ENCODE data around the gene BPI. TPM values are rescaled to one million over a fixed set of nuclear protein-coding genes. Genes with fewer than 3 reads are reported as not detected.

The BPI gene
- total RNA-seq, 2 donors from 2014 or later, result not detected

DNA sequence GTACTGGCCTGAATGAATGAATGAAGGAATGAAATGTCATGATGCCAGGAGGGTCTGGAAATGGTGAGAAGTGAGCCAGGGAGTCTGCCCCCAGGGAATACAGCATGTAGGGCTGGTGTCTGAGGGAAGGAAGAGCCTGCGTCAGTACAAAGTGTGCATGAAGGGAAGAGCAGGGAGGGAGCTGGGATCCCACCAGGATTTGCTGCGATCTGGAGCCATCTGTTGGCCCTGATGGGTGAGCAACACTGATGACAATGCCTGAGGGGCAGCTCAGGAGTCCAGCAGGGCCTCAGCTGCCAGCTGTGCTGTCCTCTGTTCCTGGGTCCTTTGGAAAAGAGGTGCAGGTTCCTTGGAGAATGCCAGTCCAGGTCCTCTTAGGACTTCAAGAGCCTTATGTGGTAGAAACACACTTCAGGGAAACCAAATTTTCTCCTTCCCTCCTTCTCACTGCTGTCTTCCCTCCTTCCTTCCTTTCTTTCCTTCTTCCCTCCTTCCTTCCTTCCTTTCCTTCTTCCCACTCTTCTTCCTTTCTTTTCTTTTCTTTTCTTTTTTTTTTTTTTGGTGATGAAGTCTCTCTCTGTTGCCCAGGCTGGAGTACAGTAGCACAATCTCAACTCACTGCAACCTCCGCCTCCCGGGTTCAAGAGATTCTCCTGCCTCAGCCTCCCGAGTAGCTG lies 11.5 kb downstream of the BPI start:
- Mint-ChIP-seq H3K9me3 (no peaks in the 10 kb centered on the region), H3K4me3 (no peak overlapping the region), H3K4me1 (ENCODE audit: low read depth) (no peaks in the 10 kb centered on the region), H3K36me3 (ENCODE audit: insufficient read depth in 2 of 2) (no peaks in the 10 kb centered on the region), H3K27me3 (ENCODE audit: low read depth) (peaks cover 33% of the 10 kb centered on the region), H3K27ac (no peak overlapping the region)
- DNase-seq (no peak), ATAC-seq (replicated peaks in 1 of 2) (no peak)

DNA sequence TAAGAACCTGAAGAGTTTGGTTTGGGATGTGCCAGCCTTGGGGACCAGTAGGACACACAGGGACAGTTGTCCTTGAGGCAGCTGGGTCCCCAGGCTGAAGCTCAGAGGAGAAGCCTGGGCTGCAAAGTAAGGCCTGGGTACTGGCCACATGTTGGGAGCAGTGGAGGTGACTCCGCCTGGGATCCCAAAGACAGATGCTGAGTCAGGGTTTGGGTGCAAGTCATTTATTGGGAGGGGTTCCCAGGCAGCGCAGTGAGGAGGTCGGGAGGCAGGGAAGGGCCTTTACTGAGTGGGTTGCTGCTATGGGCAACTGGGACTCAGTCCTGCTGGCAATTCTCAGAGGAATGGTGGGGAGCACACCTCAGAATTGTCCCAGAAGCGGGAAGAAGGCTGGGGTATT lies 12.4 kb downstream of the BPI start:
- no peak overlapping the region for H3K27ac Mint-ChIP-seq
- H3K36me3 Mint-ChIP-seq (ENCODE audit: insufficient read depth in 2 of 2), result no peaks in the 10 kb centered on the region
- ATAC-seq (replicated peaks in 1 of 2), result no peak

DNA sequence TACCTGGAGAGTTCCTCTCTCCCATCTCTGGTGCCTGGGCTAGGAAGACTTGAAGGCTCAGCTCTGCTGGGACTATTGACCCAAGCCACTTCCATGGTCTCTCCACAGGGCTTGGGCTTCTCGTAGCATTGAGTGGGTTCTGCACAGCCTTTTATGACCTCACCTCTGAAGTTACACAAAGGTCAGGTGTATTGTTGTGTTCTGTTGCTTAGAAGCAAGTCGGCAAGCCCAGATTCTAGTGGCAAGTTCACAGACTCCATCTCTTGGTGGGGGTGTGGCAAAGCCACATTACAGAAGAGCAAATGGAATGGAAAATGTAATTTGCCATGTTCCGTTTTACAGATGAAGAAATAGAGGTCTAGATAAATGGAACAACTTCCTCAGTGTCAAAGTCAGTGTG lies 13.5 kb downstream of the BPI start:
- Mint-ChIP-seq H3K27ac (no peak overlapping the region), H3K36me3 (ENCODE audit: insufficient read depth in 2 of 2) (no peaks in the 10 kb centered on the region), H3K4me3 (no peak overlapping the region), H3K9me3 (no peaks in the 10 kb centered on the region), H3K27me3 (ENCODE audit: low read depth) (peaks cover 28% of the 10 kb centered on the region), H3K4me1 (ENCODE audit: low read depth) (no peaks in the 10 kb centered on the region)
- ATAC-seq (replicated peaks in 1 of 2), result no peak
- DNase-seq, result no peak

More for the DNA sequence above, 12.4 kb downstream of the BPI start:
- DNase-seq, result no peak
- Mint-ChIP-seq H3K4me1 (ENCODE audit: low read depth) (no peaks in the 10 kb centered on the region), H3K27me3 (ENCODE audit: low read depth) (peaks cover 25% of the 10 kb centered on the region), H3K4me3 (no peak overlapping the region), H3K9me3 (no peaks in the 10 kb centered on the region)

DNA sequence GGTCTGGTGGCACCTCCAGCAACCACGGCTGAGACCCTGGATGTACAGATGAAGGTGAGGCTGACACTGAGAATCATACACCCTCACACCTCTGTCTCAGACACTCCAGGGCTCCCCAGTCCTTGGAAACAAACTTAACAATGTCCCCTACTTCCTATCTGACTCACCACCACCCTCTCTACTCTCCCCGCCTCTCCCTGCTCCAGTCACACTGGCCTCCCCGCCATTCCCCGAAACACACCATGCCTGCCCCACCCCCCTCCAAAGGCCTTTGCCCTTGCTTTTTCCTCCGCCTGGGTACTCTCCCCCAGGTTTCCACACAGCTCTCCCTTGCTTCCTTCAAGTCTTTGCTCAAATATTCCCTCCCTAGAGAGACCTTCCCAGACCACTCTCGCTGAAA lies 16.3 kb downstream of the BPI start:
- Mint-ChIP-seq H3K4me3 (no peak overlapping the region), H3K4me1 (ENCODE audit: low read depth) (no peaks in the 10 kb centered on the region), H3K27me3 (ENCODE audit: low read depth) (peaks cover 36% of the 10 kb centered on the region), H3K27ac (no peak overlapping the region), H3K36me3 (ENCODE audit: insufficient read depth in 2 of 2) (no peaks in the 10 kb centered on the region), H3K9me3 (no peaks in the 10 kb centered on the region)
- DNase-seq (no peak), ATAC-seq (replicated peaks in 1 of 2) (no peak)

DNA sequence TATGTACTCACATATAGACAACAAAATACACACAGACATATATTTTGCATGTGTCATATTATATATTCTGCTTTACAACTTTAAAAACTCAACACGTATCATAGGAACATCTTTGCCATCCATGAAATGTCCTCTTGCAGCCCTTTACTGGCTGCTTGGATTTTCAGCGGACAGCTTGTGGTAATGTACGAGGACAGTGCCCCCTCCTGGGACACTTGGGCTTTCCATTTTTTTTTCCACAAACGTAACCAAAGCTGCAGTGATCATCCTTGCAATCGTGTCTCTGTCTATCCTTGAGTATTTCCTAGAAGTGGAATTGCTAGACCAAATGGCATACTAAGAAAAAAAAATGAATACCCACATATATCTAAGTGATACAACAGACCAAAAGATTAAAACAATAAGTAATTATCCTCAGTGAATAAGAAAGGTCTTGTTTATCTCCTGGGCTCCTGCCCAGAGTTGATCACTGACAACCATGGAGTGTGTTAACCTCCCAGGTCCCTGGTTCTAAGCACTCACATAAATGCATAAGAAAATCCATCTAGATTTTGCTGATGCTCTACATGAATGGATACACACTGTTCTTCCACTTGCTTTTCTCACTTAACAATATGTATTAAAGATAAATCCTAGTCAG lies 18.1 kb downstream of the BPI start:
- ATAC-seq (replicated peaks in 1 of 2) (no peak), DNase-seq (no peak)
- Mint-ChIP-seq H3K9me3 (peaks cover 0 to 3% of the 10 kb centered on the region in 2 donors), H3K27ac (no peak overlapping the region), H3K4me3 (no peak overlapping the region), H3K4me1 (ENCODE audit: low read depth) (no peaks in the 10 kb centered on the region), H3K36me3 (ENCODE audit: insufficient read depth in 2 of 2) (no peaks in the 10 kb centered on the region), H3K27me3 (ENCODE audit: low read depth) (peaks cover 36% of the 10 kb centered on the region)

DNA sequence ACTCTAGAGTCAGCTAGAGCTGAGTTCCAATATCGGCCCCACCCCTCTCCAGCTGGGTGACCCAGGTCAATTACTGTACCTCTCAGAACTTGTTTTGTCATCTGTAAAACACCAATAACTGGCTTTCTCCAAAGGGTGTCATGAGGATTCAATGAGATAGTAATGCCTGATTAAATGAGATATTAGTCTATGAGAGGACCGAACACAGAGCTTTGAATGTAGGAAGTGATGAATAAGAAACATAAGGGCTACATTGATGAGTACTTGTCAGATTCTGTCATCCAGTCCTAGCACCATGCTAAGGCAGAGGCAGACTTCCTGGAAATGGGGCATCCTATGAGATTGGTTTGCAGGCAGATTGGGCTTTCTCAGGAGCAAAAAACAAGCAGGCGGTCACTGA lies 20.2 kb downstream of the BPI start:
- Mint-ChIP-seq H3K4me1 (ENCODE audit: low read depth) (no peaks in the 10 kb centered on the region), H3K27ac (no peak overlapping the region), H3K4me3 (no peak overlapping the region), H3K27me3 (ENCODE audit: low read depth) (peaks cover 39% of the 10 kb centered on the region), H3K9me3 (peaks cover 0 to 3% of the 10 kb centered on the region in 2 donors), H3K36me3 (ENCODE audit: insufficient read depth in 2 of 2) (no peaks in the 10 kb centered on the region)
- no peak for DNase-seq
- no peak for ATAC-seq (replicated peaks in 1 of 2)

DNA sequence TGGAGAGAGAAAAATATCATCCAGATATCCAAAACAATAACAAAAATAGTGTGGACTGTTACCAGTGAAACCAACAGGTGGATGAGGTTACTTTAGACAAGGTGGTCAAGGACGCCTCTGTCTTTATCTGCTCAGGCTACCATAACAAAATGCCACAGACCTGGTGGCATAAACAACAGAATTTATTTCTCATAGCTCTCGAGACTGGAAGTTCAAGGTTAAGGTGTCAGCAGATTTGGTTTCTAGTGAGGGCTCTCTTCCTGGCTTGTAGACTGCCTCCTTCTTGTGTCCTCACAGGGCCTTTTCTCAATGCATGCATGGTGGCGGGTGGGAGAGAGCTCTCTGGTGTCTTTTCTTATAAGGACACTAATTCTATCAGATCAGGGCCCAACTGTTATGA lies 21.2 kb downstream of the BPI start:
- H3K36me3 Mint-ChIP-seq (ENCODE audit: insufficient read depth in 2 of 2), result no peaks in the 10 kb centered on the region
- ATAC-seq (replicated peaks in 1 of 2) (no peak), DNase-seq (no peak)
- H3K4me3 Mint-ChIP-seq, result no peak overlapping the region
- H3K27me3 Mint-ChIP-seq (ENCODE audit: low read depth), result peaks cover 36% of the 10 kb centered on the region
- no peaks in the 10 kb centered on the region for H3K4me1 Mint-ChIP-seq (ENCODE audit: low read depth)
- H3K9me3 Mint-ChIP-seq, result peaks cover 0 to 3% of the 10 kb centered on the region in 2 donors
- H3K27ac Mint-ChIP-seq, result no peak overlapping the region

DNA sequence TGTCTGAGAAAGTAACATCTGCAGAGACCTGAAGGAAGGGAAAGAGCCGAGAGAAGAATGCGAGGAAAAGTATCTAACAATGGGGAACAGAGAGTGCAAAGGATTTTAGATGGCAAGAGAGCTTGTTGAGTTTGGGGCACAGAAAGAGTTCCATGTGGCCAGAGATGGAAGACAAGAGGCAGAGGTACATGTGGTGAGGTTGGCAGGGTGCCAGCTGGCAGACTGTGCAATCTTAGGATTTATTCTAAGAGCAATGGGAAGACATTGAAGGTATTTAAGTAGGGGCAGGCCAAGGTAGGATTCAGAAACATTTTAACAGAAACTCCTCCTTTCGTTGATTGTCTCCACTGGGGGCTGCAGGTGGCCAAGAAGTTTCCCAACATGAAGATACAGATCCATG lies 21.9 kb downstream of the BPI start:
- Mint-ChIP-seq H3K27me3 (ENCODE audit: low read depth) (peaks cover 34% of the 10 kb centered on the region), H3K9me3 (peaks cover 0 to 3% of the 10 kb centered on the region in 2 donors)

DNA sequence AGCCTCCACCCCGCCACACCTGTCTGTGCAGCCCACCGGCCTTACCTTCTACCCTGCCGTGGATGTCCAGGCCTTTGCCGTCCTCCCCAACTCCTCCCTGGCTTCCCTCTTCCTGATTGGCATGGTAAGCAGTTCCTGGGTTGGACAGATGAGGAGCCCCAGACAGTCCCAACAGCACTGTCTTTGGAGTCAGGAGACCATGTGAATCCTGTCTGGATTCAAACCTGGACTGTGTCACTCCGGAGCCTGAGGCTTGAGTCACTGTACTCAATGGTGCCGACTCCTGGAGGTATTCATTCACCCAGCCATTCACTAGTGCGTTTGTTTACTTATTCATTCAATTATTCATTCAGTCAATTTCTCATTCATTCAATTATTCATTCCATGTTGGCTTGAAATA lies 22.4 kb downstream of the BPI start:
- peaks cover 0 to 3% of the 10 kb centered on the region in 2 donors for H3K9me3 Mint-ChIP-seq
- DNase-seq (no peak), ATAC-seq (replicated peaks in 1 of 2) (no peak)
- H3K27me3 Mint-ChIP-seq (ENCODE audit: low read depth), result peaks cover 33% of the 10 kb centered on the region
- no peaks in the 10 kb centered on the region for H3K36me3 Mint-ChIP-seq (ENCODE audit: insufficient read depth in 2 of 2)
- no peak overlapping the region for H3K4me3 Mint-ChIP-seq
- no peak overlapping the region for H3K27ac Mint-ChIP-seq
- no peaks in the 10 kb centered on the region for H3K4me1 Mint-ChIP-seq (ENCODE audit: low read depth)

More for the DNA sequence above, 21.9 kb downstream of the BPI start:
- H3K36me3 Mint-ChIP-seq (ENCODE audit: insufficient read depth in 2 of 2), result no peaks in the 10 kb centered on the region
- H3K4me1 Mint-ChIP-seq (ENCODE audit: low read depth), result no peaks in the 10 kb centered on the region
- ATAC-seq (replicated peaks in 1 of 2) (no peak), DNase-seq (no peak)
- no peak overlapping the region for H3K27ac Mint-ChIP-seq
- no peak overlapping the region for H3K4me3 Mint-ChIP-seq

DNA sequence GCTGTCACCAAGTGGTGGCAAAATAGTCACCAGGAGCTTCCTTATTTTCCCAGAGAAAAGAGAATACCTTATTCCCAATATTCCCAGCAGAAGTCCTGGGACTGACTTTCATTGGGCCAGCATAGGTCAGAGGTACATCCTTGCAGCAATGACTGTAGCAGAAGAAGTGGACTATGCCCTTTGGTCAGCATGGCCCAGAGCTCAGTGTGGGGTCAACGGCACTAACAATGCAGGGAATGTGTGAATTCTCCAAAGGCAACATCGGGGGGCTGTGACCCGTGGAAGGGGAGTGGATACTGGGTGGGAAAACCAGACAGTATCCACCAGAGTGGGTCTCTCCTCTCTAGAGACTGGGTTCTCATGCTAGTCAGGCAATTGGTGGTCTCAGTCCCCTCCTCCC lies 26.7 kb downstream of the BPI start:
- Mint-ChIP-seq H3K4me3 (no peak overlapping the region), H3K27me3 (ENCODE audit: low read depth) (peaks cover 26% of the 10 kb centered on the region), H3K9me3 (peaks cover 0 to 3% of the 10 kb centered on the region in 2 donors), H3K36me3 (ENCODE audit: insufficient read depth in 2 of 2) (no peaks in the 10 kb centered on the region), H3K4me1 (ENCODE audit: low read depth) (no peaks in the 10 kb centered on the region), H3K27ac (no peak overlapping the region)
- DNase-seq, result no peak
- ATAC-seq (replicated peaks in 1 of 2), result no peak

DNA sequence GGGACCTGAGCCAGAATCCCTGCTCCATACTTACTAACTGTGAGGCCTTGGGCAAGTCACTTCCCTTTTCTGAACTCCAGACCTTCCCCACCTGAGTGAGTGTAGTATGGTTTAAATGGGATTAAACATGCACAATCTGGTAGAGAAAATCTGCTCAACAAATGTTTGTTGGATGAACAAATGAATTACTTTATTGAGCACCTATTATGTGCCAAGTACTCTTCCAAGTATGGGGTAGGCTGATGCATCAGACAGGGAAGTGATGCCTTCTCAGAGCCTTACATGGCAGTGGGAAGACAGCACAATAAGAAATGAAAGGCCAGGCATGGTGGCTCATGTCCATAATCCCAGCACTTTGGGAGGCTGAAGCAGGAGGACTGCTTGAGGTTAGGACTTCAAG lies 27.3 kb downstream of the BPI start:
- H3K4me3 Mint-ChIP-seq, result no peak overlapping the region
- peaks cover 27% of the 10 kb centered on the region for H3K27me3 Mint-ChIP-seq (ENCODE audit: low read depth)
- ATAC-seq (replicated peaks in 1 of 2) (no peak), DNase-seq (no peak)
- no peak overlapping the region for H3K27ac Mint-ChIP-seq
- H3K36me3 Mint-ChIP-seq (ENCODE audit: insufficient read depth in 2 of 2), result no peaks in the 10 kb centered on the region
- no peaks in the 10 kb centered on the region for H3K4me1 Mint-ChIP-seq (ENCODE audit: low read depth)
- no peaks in the 10 kb centered on the region for H3K9me3 Mint-ChIP-seq

DNA sequence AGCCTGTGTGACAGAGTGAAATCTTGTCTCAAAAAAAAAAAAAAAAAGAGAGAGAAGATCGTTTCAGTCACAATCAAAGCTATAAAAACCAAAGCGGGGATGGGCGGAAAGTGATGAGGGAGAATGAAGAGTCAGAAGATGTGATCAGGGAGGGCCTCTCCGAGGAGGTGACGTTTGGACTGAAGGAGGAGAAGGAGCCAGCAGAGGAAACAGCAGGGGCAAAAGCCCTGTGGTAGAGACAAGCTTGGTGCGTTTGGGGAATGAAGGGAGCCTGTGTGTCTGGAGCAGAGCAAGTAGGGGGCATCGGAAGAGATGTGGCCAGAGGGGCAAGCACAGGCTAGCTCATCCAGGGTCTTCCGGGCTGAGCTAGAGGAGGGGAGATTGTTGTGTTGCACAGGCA lies 27.9 kb downstream of the BPI start:
- Mint-ChIP-seq H3K27ac (no peak overlapping the region), H3K4me1 (ENCODE audit: low read depth) (no peaks in the 10 kb centered on the region), H3K4me3 (no peak overlapping the region), H3K27me3 (ENCODE audit: low read depth) (peaks cover 31% of the 10 kb centered on the region), H3K36me3 (ENCODE audit: insufficient read depth in 2 of 2) (no peaks in the 10 kb centered on the region), H3K9me3 (no peaks in the 10 kb centered on the region)
- DNase-seq, result no peak
- ATAC-seq (replicated peaks in 1 of 2), result no peak

DNA sequence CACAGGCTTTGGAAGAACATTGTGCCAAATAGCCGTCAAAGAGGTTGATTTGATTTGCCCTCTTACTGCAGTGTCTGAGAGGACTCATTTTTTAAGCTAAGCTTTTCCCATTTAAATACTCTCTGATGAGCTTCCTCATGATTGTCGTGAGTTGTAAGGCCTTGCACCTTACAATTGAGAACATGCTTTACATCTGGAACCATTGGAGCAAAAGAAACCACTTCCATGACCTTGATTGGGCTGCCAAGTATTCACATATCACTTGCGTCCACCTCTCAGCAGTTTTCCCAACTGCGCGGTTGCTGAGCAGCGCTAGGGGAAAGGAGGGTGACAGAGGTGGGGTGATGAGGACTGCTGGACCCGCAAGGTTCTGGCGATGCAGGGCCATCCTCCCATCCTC lies 30.1 kb downstream of the BPI start:
- no peak overlapping the region for H3K4me3 Mint-ChIP-seq
- DNase-seq (no peak), ATAC-seq (replicated peaks in 1 of 2) (no peak)
- peaks cover 3 to 5% of the 10 kb centered on the region in 2 donors for H3K36me3 Mint-ChIP-seq (ENCODE audit: insufficient read depth in 2 of 2)
- H3K27ac Mint-ChIP-seq, result no peak overlapping the region
- H3K27me3 Mint-ChIP-seq (ENCODE audit: low read depth), result peaks cover 31% of the 10 kb centered on the region
- peaks cover 2 to 7% of the 10 kb centered on the region in 2 donors for H3K9me3 Mint-ChIP-seq
- H3K4me1 Mint-ChIP-seq (ENCODE audit: low read depth), result no peaks in the 10 kb centered on the region

DNA sequence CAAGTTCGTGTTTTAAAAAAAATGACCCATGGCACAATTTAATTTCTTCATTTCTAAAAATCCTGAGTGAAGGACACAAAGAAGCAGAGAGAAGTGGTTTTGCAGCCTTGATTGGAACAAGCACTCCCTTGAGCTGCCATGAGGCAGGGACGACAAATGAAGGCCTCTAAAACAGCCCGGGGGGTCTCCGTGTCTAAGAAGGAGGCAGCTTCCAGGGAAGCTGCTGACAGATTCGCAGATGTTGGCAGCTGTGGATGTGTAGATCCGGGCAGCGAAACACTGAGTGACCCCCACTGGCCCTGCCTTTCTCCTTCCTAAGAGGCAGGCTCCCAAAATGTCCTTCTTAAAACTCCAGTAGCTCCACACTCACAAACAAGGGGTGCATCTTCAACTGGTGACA lies 32.8 kb downstream of the BPI start:
- Mint-ChIP-seq H3K4me1 (ENCODE audit: low read depth) (no peaks in the 10 kb centered on the region), H3K27ac (no peak overlapping the region), H3K36me3 (ENCODE audit: insufficient read depth in 2 of 2) (peaks cover 3 to 5% of the 10 kb centered on the region in 2 donors), H3K9me3 (peaks cover 2 to 7% of the 10 kb centered on the region in 2 donors), H3K27me3 (ENCODE audit: low read depth) (peaks cover 26% of the 10 kb centered on the region), H3K4me3 (no peak overlapping the region)
- no peak for DNase-seq
- ATAC-seq (replicated peaks in 1 of 2), result no peak
